Esophagus squamous epithelium (tissue), 4 donors: ENCODE results near the gene ADAM12.

ENCODE experiments used
- POLR2A ChIP-seq, 4 donors: fragments of 450-650 bp; IDR thresholded peaks; one replicate each; pipeline ENCODE4 v1.6.1; 2017; ENCODE audit warnings: antibody characterized with exemption in 4 of 4, mild to moderate bottlenecking in 4 of 4, moderate library complexity in 3 of 4
- TF ChIP-seq, protein P1 (sequence below), 6 experiments: fragments of 450-650 bp in 4 of 6; fragments of 200-600 bp in 2 of 6; sonication (generic) in 2 of 6; IDR thresholded peaks; one replicate each; pipeline ENCODE4 v1.5.1; 2016 to 2019; ENCODE audit warnings: antibody characterized with exemption in 6 of 6, mild to moderate bottlenecking in 4 of 6, moderate library complexity in 4 of 6

DNA sequence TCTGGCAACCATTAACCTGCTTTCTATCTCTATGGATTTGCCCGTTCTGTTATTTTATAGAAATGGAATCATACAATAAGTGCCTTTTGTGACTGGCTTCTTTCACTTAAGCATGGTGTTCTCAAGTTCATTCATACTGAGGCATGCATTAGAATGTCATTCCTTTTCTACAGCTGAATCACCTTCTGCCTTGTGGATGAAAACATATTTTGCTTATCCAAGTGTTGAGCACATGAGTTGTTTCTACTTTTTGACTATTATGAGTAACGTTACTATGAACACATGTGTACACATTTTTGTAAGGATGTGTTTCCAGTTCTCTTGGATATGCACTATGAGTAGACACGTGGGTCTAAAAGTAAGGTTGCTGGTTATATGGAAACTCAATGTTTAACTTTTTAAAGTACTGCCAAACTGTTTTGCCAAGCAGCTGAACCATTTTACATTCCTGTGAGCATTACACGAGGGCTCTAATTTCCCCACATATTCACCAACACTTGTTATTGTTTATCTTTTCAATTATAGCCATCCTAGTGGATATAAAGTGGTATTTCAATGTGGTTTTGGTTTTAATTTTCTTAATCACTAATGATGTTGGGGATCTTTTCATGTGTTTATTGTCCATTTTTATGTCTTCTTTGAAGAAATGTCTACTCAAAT lies 250.6 kb downstream of the ADAM12 start:
- no peak for TF ChIP-seq POLR2A (IDR thresholded peaks at IDR 0.05)
- TF ChIP-seq, protein P1, sequence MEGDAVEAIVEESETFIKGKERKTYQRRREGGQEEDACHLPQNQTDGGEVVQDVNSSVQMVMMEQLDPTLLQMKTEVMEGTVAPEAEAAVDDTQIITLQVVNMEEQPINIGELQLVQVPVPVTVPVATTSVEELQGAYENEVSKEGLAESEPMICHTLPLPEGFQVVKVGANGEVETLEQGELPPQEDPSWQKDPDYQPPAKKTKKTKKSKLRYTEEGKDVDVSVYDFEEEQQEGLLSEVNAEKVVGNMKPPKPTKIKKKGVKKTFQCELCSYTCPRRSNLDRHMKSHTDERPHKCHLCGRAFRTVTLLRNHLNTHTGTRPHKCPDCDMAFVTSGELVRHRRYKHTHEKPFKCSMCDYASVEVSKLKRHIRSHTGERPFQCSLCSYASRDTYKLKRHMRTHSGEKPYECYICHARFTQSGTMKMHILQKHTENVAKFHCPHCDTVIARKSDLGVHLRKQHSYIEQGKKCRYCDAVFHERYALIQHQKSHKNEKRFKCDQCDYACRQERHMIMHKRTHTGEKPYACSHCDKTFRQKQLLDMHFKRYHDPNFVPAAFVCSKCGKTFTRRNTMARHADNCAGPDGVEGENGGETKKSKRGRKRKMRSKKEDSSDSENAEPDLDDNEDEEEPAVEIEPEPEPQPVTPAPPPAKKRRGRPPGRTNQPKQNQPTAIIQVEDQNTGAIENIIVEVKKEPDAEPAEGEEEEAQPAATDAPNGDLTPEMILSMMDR (IDR thresholded peaks at IDR 0.05): no peak
